MCF 10A (cell line): ENCODE measurements around the gene CCDC197. TPM values are rescaled to one million over a fixed set of nuclear protein-coding genes. Genes with fewer than 3 reads are reported as not detected.

ENCODE experiments used
- BruUV-seq: library from RNA; stranded (reverse); fragments of 400-500 nt; replicated peaks from 2 replicates; lab custom pipeline; 2021; lab: Mats Ljungman, UMichigan
- CTCF ChIA-PET: fragments of 300-600 bp; sonication (Branson Sonifier 250); formaldehyde crosslinking; extraction: SDS; loops from one replicate; lab custom pipeline; 2021; ENCODE audit warnings: antibody characterized with exemption, inconsistent platforms; lab: Yijun Ruan, JAX
- POLR2A ChIA-PET: fragments of 300-600, 350-650 bp; sonication (Branson Sonifier 250); formaldehyde crosslinking; extraction: SDS; loops from one replicate; lab custom pipeline; 2020; ENCODE audit warnings: antibody characterized with exemption, inconsistent platforms; lab: Yijun Ruan, JAX
- DNase-seq: peaks from one replicate; pipeline ENCODE4 v3.0.0-alpha.2; 2018; ENCODE audit not compliant: unreplicated experiment
- H3K27ac Mint-ChIP-seq: one replicate; pipeline ENCODE4 v1.8.0; 2022; ENCODE audit warnings: mild to moderate bottlenecking, low read depth, mixed read lengths; ENCODE audit not compliant: unreplicated experiment
- H3K27me3 Mint-ChIP-seq: one replicate; pipeline ENCODE4 v1.8.0; 2022; ENCODE audit warnings: mixed read lengths; ENCODE audit not compliant: insufficient read depth, unreplicated experiment
- H3K36me3 Mint-ChIP-seq: one replicate; pipeline ENCODE4 v1.8.0; 2022; ENCODE audit warnings: mild to moderate bottlenecking, moderate library complexity, mixed read lengths; ENCODE audit not compliant: insufficient read depth, unreplicated experiment
- H3K4me1 Mint-ChIP-seq: one replicate; pipeline ENCODE4 v1.8.0; 2022; ENCODE audit warnings: mixed read lengths; ENCODE audit not compliant: insufficient read depth, unreplicated experiment
- H3K4me3 Mint-ChIP-seq: one replicate; pipeline ENCODE4 v1.8.0; 2022; ENCODE audit warnings: mild to moderate bottlenecking, moderate library complexity, mixed read lengths; ENCODE audit not compliant: unreplicated experiment
- H3K9me3 Mint-ChIP-seq: one replicate; pipeline ENCODE4 v1.8.0; 2022; ENCODE audit warnings: mixed read lengths; ENCODE audit not compliant: unreplicated experiment
- intact Hi-C: fragments of 100-400 bp; cut with micrococcal nuclease; formaldehyde crosslinking; loops from 2 replicates; pipeline ENCODE4 v1.14.1; 2022
- total RNA-seq: library from RNA; stranded (reverse); gene quantifications from 2 replicates; pipeline ENCODE4 v1.2.3, GENCODE V29; 2022
- TF ChIP-seq, protein P1 (sequence below): fragments of 200-600 bp; IDR thresholded peaks from one replicate; pipeline ENCODE4 v1.8.0; 2022; ENCODE audit warnings: antibody characterized with exemption, mild to moderate bottlenecking; ENCODE audit not compliant: unreplicated experiment

CCDC197 gene
- total RNA-seq, 1 experiment from 2014 or later: not detected

DNA sequence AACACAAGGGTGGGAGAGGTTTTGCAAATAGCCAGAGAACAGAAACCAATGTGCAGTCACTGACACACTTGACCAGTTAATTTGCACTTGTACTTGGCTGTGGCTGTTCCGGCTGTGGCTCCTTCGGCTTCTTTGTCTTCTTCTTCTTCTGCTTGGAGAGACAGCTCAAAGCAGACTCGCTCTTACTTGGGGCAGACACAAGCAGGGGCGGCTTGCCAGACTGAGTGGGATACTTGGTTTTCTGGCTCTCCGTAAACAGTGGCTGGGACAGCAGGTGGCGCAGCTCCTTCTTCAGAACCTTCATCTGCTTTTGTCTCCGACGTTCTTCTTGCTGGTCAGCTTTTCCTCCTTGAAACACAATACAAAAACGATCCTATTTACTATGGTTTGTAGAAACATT lies 54.0 kb downstream of the CCDC197 start:
- Mint-ChIP-seq H3K27ac (no peak overlapping the region), H3K36me3 (peaks cover 89% of the 10 kb centered on the region)
- CTCF ChIA-PET: interaction anchor here (0.6 to 2.7 kb wide), 16 partner anchors 8 to 1656 kb away, joined by 3 to 22 read pairs (median 3); no protein-coding TSS in a partner anchor

DNA sequence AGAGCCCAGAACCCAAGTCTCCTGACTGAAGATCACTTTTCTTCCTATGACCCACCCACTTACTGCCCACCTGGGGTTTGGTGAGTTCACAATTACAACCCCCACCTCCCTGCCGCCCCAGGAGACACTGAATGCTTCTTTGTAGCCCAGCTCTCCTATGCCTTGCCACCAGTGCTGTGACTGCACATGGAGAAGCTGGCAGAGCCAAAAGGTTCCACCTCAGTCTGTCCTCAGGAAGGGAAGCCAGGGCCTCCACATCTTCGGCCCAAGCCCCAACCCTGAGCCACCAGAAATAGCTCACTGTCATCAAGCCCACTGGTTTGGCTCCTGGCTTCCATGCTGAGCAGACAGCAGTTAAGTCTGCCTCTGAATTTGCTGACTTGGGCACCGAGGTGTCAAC lies 54.7 kb downstream of the CCDC197 start:
- intact Hi-C loops: loop anchor here (5.0 kb wide), 1 partner anchor 86 kb away; no protein-coding TSS in a partner anchor
- DNase-seq: no peak
- POLR2A ChIA-PET: interaction anchor here (1.7 to 2.2 kb wide), 2 partner anchors 11 to 28 kb away, joined by 4 to 8 read pairs; partner anchors contain the start of genes DDX24 and IFI27L1
- no peak overlapping the region for H3K4me3 Mint-ChIP-seq
- TF ChIP-seq, protein P1, sequence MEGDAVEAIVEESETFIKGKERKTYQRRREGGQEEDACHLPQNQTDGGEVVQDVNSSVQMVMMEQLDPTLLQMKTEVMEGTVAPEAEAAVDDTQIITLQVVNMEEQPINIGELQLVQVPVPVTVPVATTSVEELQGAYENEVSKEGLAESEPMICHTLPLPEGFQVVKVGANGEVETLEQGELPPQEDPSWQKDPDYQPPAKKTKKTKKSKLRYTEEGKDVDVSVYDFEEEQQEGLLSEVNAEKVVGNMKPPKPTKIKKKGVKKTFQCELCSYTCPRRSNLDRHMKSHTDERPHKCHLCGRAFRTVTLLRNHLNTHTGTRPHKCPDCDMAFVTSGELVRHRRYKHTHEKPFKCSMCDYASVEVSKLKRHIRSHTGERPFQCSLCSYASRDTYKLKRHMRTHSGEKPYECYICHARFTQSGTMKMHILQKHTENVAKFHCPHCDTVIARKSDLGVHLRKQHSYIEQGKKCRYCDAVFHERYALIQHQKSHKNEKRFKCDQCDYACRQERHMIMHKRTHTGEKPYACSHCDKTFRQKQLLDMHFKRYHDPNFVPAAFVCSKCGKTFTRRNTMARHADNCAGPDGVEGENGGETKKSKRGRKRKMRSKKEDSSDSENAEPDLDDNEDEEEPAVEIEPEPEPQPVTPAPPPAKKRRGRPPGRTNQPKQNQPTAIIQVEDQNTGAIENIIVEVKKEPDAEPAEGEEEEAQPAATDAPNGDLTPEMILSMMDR: no peak
- peaks cover 93% of the 10 kb centered on the region for H3K36me3 Mint-ChIP-seq
- H3K4me1 Mint-ChIP-seq: no peaks in the 10 kb centered on the region
- H3K9me3 Mint-ChIP-seq: no peaks in the 10 kb centered on the region
- CTCF ChIA-PET: interaction anchor here (0.7 to 2.7 kb wide), 10 partner anchors 9 to 434 kb away, joined by 3 to 22 read pairs (median 4); no protein-coding TSS in a partner anchor
- no peak overlapping the region for H3K27ac Mint-ChIP-seq
- H3K27me3 Mint-ChIP-seq: no peaks in the 10 kb centered on the region
- no TSS peak for BruUV-seq

More for the DNA sequence above, 54.0 kb downstream of the CCDC197 start:
- no TSS peak for BruUV-seq
- Mint-ChIP-seq H3K27me3 (no peaks in the 10 kb centered on the region), H3K9me3 (no peaks in the 10 kb centered on the region), H3K4me1 (no peaks in the 10 kb centered on the region), H3K4me3 (no peak overlapping the region)
- POLR2A ChIA-PET: interaction anchor here (0.7 to 1.7 kb wide), 2 partner anchors 12 to 78 kb away, joined by 3 to 4 read pairs; partner anchors contain the start of gene IFI27L2
- peak; percentile 28 for DNase-seq
- intact Hi-C loops: loop anchor here (5.0 kb wide), 1 partner anchor 86 kb away; no protein-coding TSS in a partner anchor
- TF ChIP-seq, protein P1: peak; percentile 32

DNA sequence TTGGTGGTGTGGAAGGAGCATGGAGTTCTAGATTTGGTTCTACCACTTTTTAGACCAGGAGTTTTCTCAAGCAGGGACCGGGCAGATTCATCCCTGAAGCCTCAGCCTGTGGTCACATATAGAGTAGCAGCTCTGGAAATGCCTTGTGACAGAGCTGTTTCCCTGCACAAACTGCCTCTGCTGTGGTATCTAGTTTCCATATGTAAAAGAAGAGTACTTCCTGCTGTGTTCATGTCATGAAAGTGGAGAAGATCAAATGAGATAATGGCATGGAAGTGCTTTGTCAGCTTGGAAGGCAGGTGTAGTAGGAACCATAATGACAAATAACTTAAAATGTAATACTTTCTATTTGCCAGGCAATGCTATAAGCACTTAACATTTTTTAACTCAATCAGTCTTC lies 55.1 kb downstream of the CCDC197 start:
- Mint-ChIP-seq H3K36me3 (peaks cover 93% of the 10 kb centered on the region), H3K27me3 (no peaks in the 10 kb centered on the region), H3K4me3 (no peak overlapping the region), H3K9me3 (no peaks in the 10 kb centered on the region), H3K4me1 (no peaks in the 10 kb centered on the region), H3K27ac (no peak overlapping the region)
- intact Hi-C loops: loop anchor here (5.0 kb wide), 1 partner anchor 85 kb away; no protein-coding TSS in a partner anchor
- DNase-seq: no peak
- CTCF ChIA-PET: interaction anchor here (0.8 to 2.7 kb wide), 8 partner anchors 14 to 434 kb away, joined by 3 to 22 read pairs (median 4); no protein-coding TSS in a partner anchor
- TF ChIP-seq, protein P1: no peak
- POLR2A ChIA-PET: interaction anchor here (1.7 to 2.2 kb wide), 2 partner anchors 11 to 28 kb away, joined by 4 to 8 read pairs; partner anchors contain the start of genes DDX24 and IFI27L1
- no TSS peak for BruUV-seq

DNA sequence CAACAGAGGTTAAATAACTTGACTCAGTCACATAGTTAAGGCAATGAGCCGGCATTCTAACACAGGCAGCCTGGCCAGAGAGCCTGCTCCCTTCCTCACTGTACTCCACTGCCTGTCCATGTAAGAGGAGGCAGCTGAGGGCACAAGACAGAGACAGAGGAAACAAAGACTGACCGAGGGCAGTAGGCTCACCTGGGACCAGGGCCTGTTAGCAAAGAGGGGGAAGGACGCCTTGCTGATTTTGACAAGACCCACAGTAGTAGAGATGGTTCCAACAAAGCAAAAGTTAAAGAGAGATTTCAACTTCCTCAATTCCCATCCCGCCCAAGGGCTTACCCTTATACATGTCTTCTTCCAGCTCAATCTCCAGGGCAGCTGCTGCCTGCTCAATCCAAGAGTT lies 55.6 kb downstream of the CCDC197 start:
- Mint-ChIP-seq H3K4me3 (no peak overlapping the region), H3K36me3 (peaks cover 95% of the 10 kb centered on the region), H3K27me3 (no peaks in the 10 kb centered on the region), H3K4me1 (no peaks in the 10 kb centered on the region), H3K9me3 (no peaks in the 10 kb centered on the region), H3K27ac (no peak overlapping the region)
- POLR2A ChIA-PET: interaction anchor here (1.7 to 2.2 kb wide), 2 partner anchors 10 to 28 kb away, joined by 4 to 8 read pairs; partner anchors contain the start of genes DDX24 and IFI27L1
- DNase-seq: no peak
- BruUV-seq: no TSS peak
- CTCF ChIA-PET: interaction anchor here (0.8 to 2.7 kb wide), 6 partner anchors 15 to 433 kb away, joined by 3 to 22 read pairs (median 4); no protein-coding TSS in a partner anchor
- TF ChIP-seq, protein P1: no peak
- intact Hi-C loops: loop anchor here (5.0 kb wide), 1 partner anchor 85 kb away; no protein-coding TSS in a partner anchor
